Stomach smooth muscle (tissue), 2 donors: ENCODE data around the gene ACAD8.
A peak's percentile ranks its signal among the peaks of the same experiment; 100 is the strongest.
"Not testable (repeated sequence)": the region's sequence is repeated elsewhere in the genome, so short reads cannot be mapped to it uniquely, and the experiment has no call there.

ENCODE experiments used
- H3K27ac ChIP-seq: one replicate; pipeline ENCODE4 v1.7.0; 2013; ENCODE audit warnings: mild to moderate bottlenecking, low read length, inconsistent platforms
- H3K27me3 ChIP-seq, 2 donors: one replicate each; pipeline ENCODE4 v1.7.0; 2013; ENCODE audit warnings: low read length in 2 of 2; ENCODE audit not compliant: insufficient read depth in 2 of 2, control insufficient read depth in 1 of 2
- H3K36me3 ChIP-seq, 2 donors: one replicate each; pipeline ENCODE4 v1.7.0; 2013; ENCODE audit warnings: low read length in 2 of 2; ENCODE audit not compliant: control insufficient read depth in 2 of 2, insufficient read depth in 2 of 2
- H3K4me1 ChIP-seq: one replicate; pipeline ENCODE4 v1.7.0; 2013; ENCODE audit warnings: low read length; ENCODE audit not compliant: control insufficient read depth, insufficient read depth
- H3K4me3 ChIP-seq, 2 donors: one replicate each; pipeline ENCODE4 v1.7.0; 2013; ENCODE audit warnings: low read length in 2 of 2
- H3K9ac ChIP-seq, 2 donors: one replicate each; pipeline ENCODE4 v1.7.0; 2013; ENCODE audit warnings: low read length in 2 of 2, mild to moderate bottlenecking in 1 of 2
- H3K9me3 ChIP-seq, 2 donors: one replicate each; pipeline ENCODE4 v1.7.0; 2013; ENCODE audit warnings: low read length in 2 of 2; ENCODE audit not compliant: control insufficient read depth in 2 of 2
- donor health status: healthy.
- donor health status: Pancreatic carcinoma.

ACAD8 gene

GRCh38 chr11:134254433-134255183 lies 1.2 kb downstream of the ACAD8 start:
- peak overlapping the region; percentile 89 to 99 for H3K4me3 ChIP-seq
- H3K27me3 ChIP-seq, result no peaks in the 10 kb centered on the region
- no peak overlapping the region for H3K27ac ChIP-seq
- peak overlapping the region in 1 of 2 donors; percentile 7 for H3K9ac ChIP-seq
- H3K4me1 ChIP-seq, result peaks cover 6% of the 10 kb centered on the region
- H3K36me3 ChIP-seq, result peaks cover 27 to 31% of the 10 kb centered on the region in 2 donors
- H3K9me3 ChIP-seq, result no peaks in the 10 kb centered on the region

DNA sequence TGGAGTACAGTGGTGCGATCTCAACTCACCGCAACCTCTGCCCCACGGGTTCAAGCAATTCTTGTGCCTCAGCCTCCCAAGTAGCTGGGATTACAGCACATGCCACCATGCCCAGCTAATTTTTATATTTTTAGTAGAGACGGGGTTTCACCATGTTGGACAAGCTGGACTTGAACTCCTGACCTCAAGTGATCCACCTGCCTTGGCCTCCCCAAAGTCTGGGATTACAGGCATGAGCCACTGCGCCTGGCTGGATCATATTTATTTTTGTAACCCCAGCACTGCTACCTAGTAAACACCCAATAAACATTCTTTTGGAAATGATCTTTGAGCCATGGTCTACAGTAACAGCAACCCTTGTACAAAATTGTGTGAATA lies 1.8 kb downstream of the ACAD8 start:
- H3K27me3 ChIP-seq, H3K9me3 ChIP-seq, H3K9ac ChIP-seq, H3K27ac ChIP-seq, H3K4me3 ChIP-seq, H3K4me1 ChIP-seq: not testable (repeated sequence)
- peaks cover 27 to 31% of the 10 kb centered on the region in 2 donors for H3K36me3 ChIP-seq

DNA sequence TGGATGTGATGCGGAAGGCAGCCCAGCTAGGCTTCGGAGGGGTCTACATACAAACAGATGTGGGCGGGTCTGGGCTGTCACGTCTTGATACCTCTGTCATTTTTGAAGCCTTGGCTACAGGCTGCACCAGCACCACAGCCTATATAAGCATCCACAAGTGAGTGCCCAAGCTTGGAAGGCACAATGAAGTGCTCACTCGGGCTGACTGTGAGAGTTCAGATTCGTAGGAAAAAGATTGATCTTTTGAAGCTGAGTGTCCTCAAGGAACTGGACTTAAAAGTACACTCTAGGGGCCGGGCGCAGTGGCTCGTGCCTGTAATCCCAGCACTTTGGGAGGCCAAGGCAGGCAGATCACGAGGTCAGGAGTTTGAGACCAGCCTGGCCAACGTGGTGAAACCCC lies 3.7 kb downstream of the ACAD8 start:
- Histone ChIP-seq H3K27me3 (no peaks in the 10 kb centered on the region), H3K36me3 (peaks cover 35 to 40% of the 10 kb centered on the region in 2 donors), H3K4me3 (no peak overlapping the region), H3K4me1 (peaks cover 1% of the 10 kb centered on the region), H3K9ac (no peak overlapping the region), H3K27ac (no peak overlapping the region), H3K9me3 (no peaks in the 10 kb centered on the region)

- Histone ChIP-seq H3K4me1 (no peaks in the 10 kb centered on the region), H3K9me3 (no peaks in the 10 kb centered on the region), H3K27ac (no peak overlapping the region), H3K36me3 (peaks cover 44 to 51% of the 10 kb centered on the region in 2 donors), H3K4me3 (no peak overlapping the region), H3K9ac (no peak overlapping the region), H3K27me3 (no peaks in the 10 kb centered on the region)
Measured at GRCh38 chr11:134258577-134258976, 5.2 kb downstream of the ACAD8 start.

DNA sequence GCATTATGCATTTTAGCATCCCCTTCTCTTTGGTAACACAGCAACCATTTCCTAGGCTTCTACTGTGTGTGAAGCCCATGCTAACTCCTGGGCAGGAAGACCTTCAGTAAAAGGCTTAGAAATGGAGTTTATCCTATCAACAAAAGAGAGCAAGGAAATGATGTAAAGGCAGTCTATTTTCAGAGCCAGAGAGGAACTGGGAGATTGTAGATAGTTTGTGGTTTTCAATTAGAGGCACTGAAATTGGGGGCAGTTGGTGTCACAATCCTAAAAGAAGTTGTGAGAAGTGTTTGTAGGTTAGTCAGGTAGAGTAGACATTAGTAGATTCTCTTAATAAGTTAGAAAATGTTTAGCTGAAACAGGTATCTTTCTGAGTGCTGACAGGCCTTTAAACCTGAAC lies 7.1 kb downstream of the ACAD8 start:
- H3K27ac ChIP-seq, result no peak overlapping the region

DNA sequence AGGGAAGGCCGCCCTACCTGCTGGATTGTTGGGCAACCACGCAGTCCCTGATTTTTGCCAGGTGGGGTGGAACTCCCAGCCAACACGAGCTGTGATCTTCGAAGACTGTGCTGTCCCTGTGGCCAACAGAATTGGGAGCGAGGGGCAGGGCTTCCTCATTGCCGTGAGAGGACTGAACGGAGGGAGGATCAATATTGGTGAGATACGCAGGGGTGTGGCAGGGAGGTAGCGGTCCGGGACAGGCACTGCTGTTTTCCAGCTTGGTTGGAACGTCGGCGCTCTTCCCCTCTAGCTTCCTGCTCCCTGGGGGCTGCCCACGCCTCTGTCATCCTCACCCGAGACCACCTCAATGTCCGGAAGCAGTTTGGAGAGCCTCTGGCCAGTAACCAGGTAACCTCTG lies 7.6 kb downstream of the ACAD8 start:
- H3K4me1 ChIP-seq, result no peaks in the 10 kb centered on the region
- H3K27me3 ChIP-seq, result no peaks in the 10 kb centered on the region
- H3K9ac ChIP-seq, result no peak overlapping the region
- no peak overlapping the region for H3K4me3 ChIP-seq
- H3K9me3 ChIP-seq, result no peaks in the 10 kb centered on the region
- H3K27ac ChIP-seq, result no peak overlapping the region
- peaks cover 51% of the 10 kb centered on the region in 2 donors for H3K36me3 ChIP-seq

More for the DNA sequence above, 7.1 kb downstream of the ACAD8 start:
- Histone ChIP-seq H3K9me3 (no peaks in the 10 kb centered on the region), H3K9ac (no peak overlapping the region), H3K36me3 (peaks cover 51% of the 10 kb centered on the region in 2 donors), H3K4me1 (no peaks in the 10 kb centered on the region), H3K4me3 (no peak overlapping the region), H3K27me3 (no peaks in the 10 kb centered on the region)

DNA sequence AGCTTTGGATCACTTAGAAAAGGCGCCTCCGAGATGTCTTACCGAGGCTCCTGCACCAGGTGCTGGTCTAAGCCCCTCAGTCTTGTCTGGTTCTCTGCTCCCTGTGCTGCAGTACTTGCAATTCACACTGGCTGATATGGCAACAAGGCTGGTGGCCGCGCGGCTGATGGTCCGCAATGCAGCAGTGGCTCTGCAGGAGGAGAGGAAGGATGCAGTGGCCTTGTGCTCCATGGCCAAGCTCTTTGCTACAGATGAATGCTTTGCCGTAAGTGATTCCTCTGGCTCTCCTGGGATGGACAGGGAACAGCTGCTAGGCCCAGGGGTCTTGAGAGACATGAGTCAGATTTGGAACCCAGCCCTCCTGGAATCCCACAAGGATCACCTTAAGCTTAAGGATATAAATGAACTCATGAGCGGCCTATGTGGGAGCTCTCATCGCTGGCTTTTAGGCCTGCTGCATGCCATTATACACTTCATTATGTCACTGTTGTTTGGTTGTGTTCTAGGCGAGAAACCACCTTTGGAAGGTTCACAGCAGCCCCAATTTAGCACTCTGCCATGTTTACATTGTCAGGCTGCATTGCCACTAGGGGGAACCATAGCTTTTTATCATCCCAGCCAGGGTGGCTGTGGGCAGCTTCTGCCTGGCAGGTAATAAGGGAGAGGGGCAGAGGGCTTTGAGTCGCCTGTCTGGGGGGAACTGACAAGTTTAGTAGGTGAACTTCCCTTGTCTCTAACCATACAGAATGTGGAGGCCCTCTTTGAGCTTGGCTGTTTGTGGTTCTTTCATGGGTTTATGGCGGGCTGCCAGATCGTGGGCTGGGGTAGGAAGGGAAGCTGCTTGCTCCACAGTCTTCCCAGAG lies 8.5 kb downstream of the ACAD8 start:
- Histone ChIP-seq H3K27ac (no peak overlapping the region), H3K9ac (no peak overlapping the region), H3K4me3 (no peak overlapping the region), H3K36me3 (peaks cover 50 to 51% of the 10 kb centered on the region in 2 donors), H3K27me3 (no peaks in the 10 kb centered on the region), H3K4me1 (no peaks in the 10 kb centered on the region), H3K9me3 (no peaks in the 10 kb centered on the region)

GRCh38 chr11:134264966-134265764 lies 11.8 kb downstream of the ACAD8 start:
- no peaks in the 10 kb centered on the region for H3K9me3 ChIP-seq
- H3K4me3 ChIP-seq, result no peak overlapping the region
- H3K9ac ChIP-seq, result no peak overlapping the region
- H3K36me3 ChIP-seq, result peaks cover 30% of the 10 kb centered on the region in 2 donors
- H3K4me1 ChIP-seq, result no peaks in the 10 kb centered on the region
- peaks cover 2 to 3% of the 10 kb centered on the region in 2 donors for H3K27me3 ChIP-seq
- no peak overlapping the region for H3K27ac ChIP-seq

DNA sequence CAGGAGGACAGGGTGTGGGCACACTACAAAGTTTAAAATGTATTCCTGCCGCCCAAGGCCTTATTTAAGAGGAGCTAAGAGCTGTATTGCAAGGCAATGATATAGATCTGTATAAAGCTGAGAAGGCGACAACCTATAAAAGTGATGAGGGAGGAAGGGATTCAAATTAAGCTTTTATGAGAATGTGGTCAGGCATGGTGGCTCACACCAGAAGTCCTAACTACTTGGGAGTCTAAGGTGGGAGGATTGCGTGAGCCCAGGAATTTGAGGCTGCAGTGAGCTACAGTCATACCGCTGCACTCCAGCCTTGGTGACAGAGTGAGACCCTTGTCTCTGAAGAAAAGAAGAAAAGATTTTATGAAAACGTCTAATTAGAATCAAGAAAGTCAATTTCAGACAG lies 13.1 kb downstream of the ACAD8 start:
- H3K9me3 ChIP-seq, result no peaks in the 10 kb centered on the region
- H3K4me1 ChIP-seq, result no peaks in the 10 kb centered on the region
- no peak overlapping the region for H3K27ac ChIP-seq
- H3K36me3 ChIP-seq, result peaks cover 17 to 20% of the 10 kb centered on the region in 2 donors
- no peak overlapping the region for H3K4me3 ChIP-seq
- H3K9ac ChIP-seq, result no peak overlapping the region
- H3K27me3 ChIP-seq, result peaks cover 4 to 6% of the 10 kb centered on the region in 2 donors

GRCh38 chr11:134266841-134267251 lies 13.5 kb downstream of the ACAD8 start:
- Histone ChIP-seq H3K27ac (no peak overlapping the region), H3K4me1 (no peaks in the 10 kb centered on the region), H3K9ac (no peak overlapping the region), H3K27me3 (peaks cover 7 to 9% of the 10 kb centered on the region in 2 donors), H3K36me3 (peaks cover 13 to 15% of the 10 kb centered on the region in 2 donors), H3K4me3 (no peak overlapping the region), H3K9me3 (no peaks in the 10 kb centered on the region)
